HepG2 (cell line): ENCODE results near the gene KLF16. TPM values are rescaled to one million over a fixed set of nuclear protein-coding genes. Genes with fewer than 3 reads are reported as not detected.

Experiments used
- ATAC-seq: fragments of 200-7000 bp; cut with Tn5 transposase; 3 replicates; pipeline ENCODE4 v1.9.1; 2020; ENCODE audit warnings: mild to moderate bottlenecking, moderate library complexity
- BruUV-seq: library from RNA; stranded (reverse); fragments of 400-500 nt; replicated peaks from 2 replicates; lab custom pipeline; 2021; lab: Mats Ljungman, UMichigan
- CTCF ChIA-PET: fragments of 300-600 bp; formaldehyde crosslinking; extraction: SDS; loops from one replicate; lab custom pipeline; 2021; ENCODE audit warnings: low total read pairs, inconsistent platforms, low intra/inter-chr PET ratio; lab: Yijun Ruan, JAX
- POLR2A ChIA-PET: fragments of 350-600 bp; sonication (Branson Sonifier 250); formaldehyde crosslinking; loops from one replicate; lab custom pipeline; 2020; ENCODE audit warnings: antibody characterized with exemption, inconsistent platforms; lab: Yijun Ruan, JAX
- DNase-seq: peaks from one replicate; pipeline ENCODE4 v3.0.0-alpha.2; 2015; ENCODE audit warnings: low spot score
- FAIRE-seq: peaks from 3 replicates; lab custom pipeline; 2011; peaks lifted over from hg19 to GRCh38; lab: Jason Lieb, UNC
- H2AFZ ChIP-seq: one replicate; pipeline ENCODE4 v1.6.1; 2011; ENCODE audit warnings: low read length, inconsistent platforms
- H3K27ac ChIP-seq: fragments of 300-600 bp; 3 replicates; pipeline ENCODE4 v1.8.0; 2011; ENCODE audit warnings: mixed run types, mild to moderate bottlenecking, mixed read lengths, low read length, inconsistent platforms; ENCODE audit not compliant: insufficient read depth; ENCODE audit errors: extremely low read length
- H3K27me3 ChIP-seq, 2 experiments: fragments of 200-600 bp in 1 of 2; 2 replicates in 1 of 2; 3 replicates in 1 of 2; pipeline versions ENCODE4 v1.6.0 to v1.8.0; 2011; ENCODE audit warnings: low read length in 2 of 2, mild to moderate bottlenecking in 2 of 2, moderate library complexity in 2 of 2, inconsistent platforms in 1 of 2; ENCODE audit not compliant: insufficient read depth in 2 of 2, control insufficient read depth in 1 of 2
- H3K36me3 ChIP-seq, 2 experiments: fragments of 200-600 bp in 1 of 2; replicated peaks in 1 of 2; 2 replicates in 1 of 2; 3 replicates in 1 of 2; pipeline versions ENCODE4 v1.5.1 to v1.8.0; 2011; ENCODE audit warnings: low read length in 2 of 2, inconsistent platforms in 1 of 2; ENCODE audit not compliant: insufficient read depth in 2 of 2, control insufficient read depth in 1 of 2
- H3K4me1 ChIP-seq: 2 replicates; pipeline ENCODE4 v1.5.1; 2012; ENCODE audit warnings: low read length, inconsistent platforms; ENCODE audit not compliant: insufficient read depth
- H3K4me2 ChIP-seq: 2 replicates; pipeline ENCODE4 v1.6.0; 2011; ENCODE audit warnings: low read depth, low read length, inconsistent platforms
- H3K4me3 ChIP-seq, 3 experiments: fragments of 200-600 bp in 1 of 3; sonication (generic), shearing (Covaris generic) in 1 of 3; replicated peaks in 1 of 3; 2 replicates each; pipeline ENCODE4 v1.5.1; 2011 to 2016; ENCODE audit warnings: low read length in 3 of 3, inconsistent platforms in 2 of 3, low read depth in 2 of 3, mild to moderate bottlenecking in 2 of 3, control low read depth in 1 of 3, mixed read lengths in 1 of 3; ENCODE audit not compliant: insufficient read depth in 1 of 3
- H3K79me2 ChIP-seq: one replicate; pipeline ENCODE4 v1.6.1; 2011; ENCODE audit warnings: low read length, inconsistent platforms; ENCODE audit not compliant: insufficient read depth
- H3K9ac ChIP-seq: 2 replicates; pipeline ENCODE4 v1.6.0; 2011; ENCODE audit warnings: mild to moderate bottlenecking, low read depth, low read length, inconsistent platforms; ENCODE audit not compliant: insufficient read depth
- H3K9me3 ChIP-seq: 2 replicates; pipeline ENCODE4 v1.5.1; 2012; ENCODE audit warnings: mild to moderate bottlenecking, low read length
- H4K20me1 ChIP-seq: 2 replicates; pipeline ENCODE4 v1.6.0; 2011; ENCODE audit warnings: inconsistent platforms, mild to moderate bottlenecking, low read length, moderate library complexity; ENCODE audit not compliant: insufficient read depth
- AHR ChIP-seq: IDR thresholded peaks from 2 replicates; pipeline ENCODE4 v1.6.1; 2018; ENCODE audit warnings: missing genetic modification reagents, missing compliant biosample characterization
- CREB1 ChIP-seq, 2 experiments: fragments of 450-650 bp in 1 of 2; IDR thresholded peaks; 2 replicates each; pipeline ENCODE4 v1.6.1; 2016 to 2017; ENCODE audit warnings: control low read depth in 1 of 2, mild to moderate bottlenecking in 1 of 2, missing compliant biosample characterization in 1 of 2, missing genetic modification characterization in 1 of 2
- ESRRA ChIP-seq: sonication (generic); formaldehyde crosslinking; IDR thresholded peaks from 2 replicates; pipeline ENCODE4 v1.5.1; 2020; ENCODE audit warnings: mild to moderate bottlenecking, low read depth, missing genetic modification reagents
- FOSL1 ChIP-seq: sonication (generic); formaldehyde crosslinking; IDR thresholded peaks from 2 replicates; pipeline ENCODE4 v1.9.0; 2021; ENCODE audit warnings: missing genetic modification reagents, borderline replicate concordance
- HMGA1 ChIP-seq: sonication (generic); formaldehyde crosslinking; conservative IDR thresholded peaks from 2 replicates; pipeline ENCODE4 v1.4.0; 2020; ENCODE audit warnings: missing genetic modification reagents
- HNRNPLL ChIP-seq: fragments of 200-400 bp; formaldehyde crosslinking; IDR thresholded peaks from 2 replicates; pipeline ENCODE4 v1.6.1; 2017; ENCODE audit warnings: mild to moderate bottlenecking, low read depth, low read length; ENCODE audit not compliant: poor library complexity, severe bottlenecking
- MAFF ChIP-seq: IDR thresholded peaks from 2 replicates; pipeline ENCODE4 v1.6.1; 2011; ENCODE audit warnings: low read depth, low read length, improper control_type of control experiment
- PRDM10 ChIP-seq: sonication (generic); formaldehyde crosslinking; IDR thresholded peaks from 2 replicates; pipeline ENCODE4 v1.4.0; 2020; ENCODE audit warnings: low read depth, missing genetic modification reagents
- SALL2 ChIP-seq: sonication (generic); formaldehyde crosslinking; IDR thresholded peaks from 2 replicates; pipeline ENCODE4 v1.8.1; 2023; ENCODE audit warnings: mild to moderate bottlenecking, missing genetic modification reagents, inconsistent platforms
- TCF7L2 ChIP-seq: IDR thresholded peaks from 2 replicates; pipeline ENCODE4 v1.6.1; 2011; ENCODE audit warnings: mild to moderate bottlenecking, low read depth, low read length, moderate library complexity
- TGIF2 ChIP-seq: IDR thresholded peaks from 2 replicates; pipeline ENCODE4 v1.6.1; 2016; ENCODE audit warnings: control low read depth, missing compliant biosample characterization
- WIZ ChIP-seq: sonication (generic); formaldehyde crosslinking; IDR thresholded peaks from 2 replicates; pipeline ENCODE4 v1.5.1; 2020; ENCODE audit warnings: mild to moderate bottlenecking, missing genetic modification reagents
- ZC3H13 ChIP-seq: sonication (generic); formaldehyde crosslinking; IDR thresholded peaks from 2 replicates; pipeline ENCODE4 v1.8.1; 2023; ENCODE audit warnings: mild to moderate bottlenecking, missing genetic modification reagents, moderate library complexity
- ZNF207 ChIP-seq: fragments of 450-650 bp; IDR thresholded peaks from 2 replicates; pipeline ENCODE4 v1.6.1; 2016; ENCODE audit warnings: antibody characterized with exemption, borderline replicate concordance
- ZNF34 ChIP-seq: sonication (generic); formaldehyde crosslinking; IDR thresholded peaks from 2 replicates; pipeline ENCODE4 v1.4.0; 2020; ENCODE audit warnings: mild to moderate bottlenecking, missing genetic modification reagents, borderline replicate concordance
- ZNF569 ChIP-seq: sonication (generic); formaldehyde crosslinking; IDR thresholded peaks from 2 replicates; pipeline ENCODE4 v1.5.0; 2020; ENCODE audit warnings: mild to moderate bottlenecking, missing genetic modification reagents, moderate library complexity, borderline replicate concordance
- ZNF576 ChIP-seq: sonication (generic); formaldehyde crosslinking; IDR thresholded peaks from 2 replicates; pipeline ENCODE4 v1.4.0; 2020; ENCODE audit warnings: mild to moderate bottlenecking, missing genetic modification reagents
- ZNF597 ChIP-seq: sonication (generic); formaldehyde crosslinking; IDR thresholded peaks from 2 replicates; pipeline ENCODE4 v1.5.0; 2020; ENCODE audit warnings: missing genetic modification reagents
- WGBS: methylation state at CpG from one replicate; pipeline ENCODE4 v1.1.6; 2017; ENCODE audit warnings: low lambda C conversion rate; 5-methylcytosine and 5-hydroxymethylcytosine counted together
- in situ Hi-C: cut with HindIII; loops from 2 replicates; pipeline ENCODE4 v1.10.0; 2017; ENCODE audit warnings: low pct_unique_long_range_greater_than_20kb; ENCODE audit not compliant: extremely low pct_ligation_motif_present
- intact Hi-C: fragments of 100-400 bp; cut with micrococcal nuclease; formaldehyde crosslinking; loops from one replicate; pipeline ENCODE4 v1.10.0; 2022; ENCODE audit not compliant: unreplicated experiment
- polyA plus RNA-seq, 8 experiments: library from polyadenylated mRNA; depleted of rRNA in 3 of 8; stranded (reverse) in 7 of 8; unstranded in 1 of 8; fragments of >200 nt; fragmentation: Illumina TruSeq in 4 of 8; extraction: Trizol in 4 of 8; gene quantifications; 2 replicates each; pipeline versions ENCODE4 v1.2.1 to v1.2.3, GENCODE V29; 2011 to 2016; ENCODE audit warnings: low read depth in 4 of 8, missing spikeins in 1 of 8, mixed read lengths in 1 of 8; ENCODE audit not compliant: insufficient read depth in 1 of 8
- total RNA-seq, 5 experiments: library from RNA; depleted of rRNA; stranded (reverse); fragments of >200 nt; fragmentation: Illumina TruSeq; extraction: Trizol; gene quantifications; 2 replicates each; pipeline ENCODE4 v1.2.3, GENCODE V29; 2016; ENCODE audit warnings: low read depth in 1 of 5

The KLF16 gene
- total and polyA plus RNA-seq, 2 of the 13 experiments (the other 11 are each of a cell fraction or from before 2014, with no cell fraction given) = 3.5 to 6.7 TPM

GRCh38 chr19:1882089-1882785, 18.9 kb upstream of the KLF16 start:
- DNase-seq = no peak

More at GRCh38 chr19:1882089-1882785, 18.9 kb upstream of the KLF16 start:
- H3K4me1 ChIP-seq = peaks cover 34% of the 10 kb centered on the region
- no peaks in the 10 kb centered on the region for H3K9me3 ChIP-seq
- ATAC-seq (no peak), FAIRE-seq (no peak)
- H3K4me2 ChIP-seq = no peak overlapping the region
- H3K9ac ChIP-seq = peak overlapping the region; percentile 90; the same call in 1 of the 2 replicates
- H3K36me3 ChIP-seq = peaks cover 0 to 3% of the 10 kb centered on the region in 2 experiments; a peak in 1 of 5 replicates
- POLR2A ChIA-PET = no interaction called here
- no peak for TF ChIP-seq TCF7L2
- TF ChIP-seq FOSL1 (CRISPR knock-in tag) = no peak
- no peak for TF ChIP-seq MAFF
- TF ChIP-seq PRDM10 (CRISPR knock-in tag) = no peak
- TF ChIP-seq TGIF2 (CRISPR knock-in tag) = no peak
- TF ChIP-seq ZNF597 = no peak
- TF ChIP-seq CREB1 (IDR thresholded peaks at IDR 0.05) = no peak
- no peak for TF ChIP-seq CREB1 (CRISPR knock-in tag; IDR thresholded peaks at IDR 0.05)
- TF ChIP-seq SALL2 = no peak
- no peak for TF ChIP-seq ZNF34 (CRISPR knock-in tag)
- TF ChIP-seq HNRNPLL = no peak
- no peak for TF ChIP-seq HMGA1 (CRISPR knock-in tag)
- TF ChIP-seq ZNF569 (CRISPR knock-in tag) = no peak
- no peak for TF ChIP-seq ESRRA (CRISPR knock-in tag)
- TF ChIP-seq AHR (CRISPR knock-in tag) = no peak
- no peak for TF ChIP-seq ZC3H13 (CRISPR knock-in tag)
- no peak for TF ChIP-seq ZNF576 (CRISPR knock-in tag)
- TF ChIP-seq ZNF207 = no peak
- TF ChIP-seq WIZ (CRISPR knock-in tag) = no peak
- no peak overlapping the region for H3K4me3 ChIP-seq
- H3K27me3 ChIP-seq = no peaks in the 10 kb centered on the region
- in situ Hi-C loops (no loop called here), intact Hi-C loops (loop anchor here (1.0 kb wide), 1 partner anchor 15 kb away; no protein-coding TSS in a partner anchor)
- CTCF ChIA-PET = no interaction called here
- no TSS peak for BruUV-seq
- H3K27ac ChIP-seq = no peak overlapping the region
- no peak overlapping the region for H2AFZ ChIP-seq
- peaks cover 16% of the 10 kb centered on the region for H4K20me1 ChIP-seq
- H3K79me2 ChIP-seq = peaks cover 32% of the 10 kb centered on the region
- WGBS = 92% methylated on average over 30 of the region's 31 CpGs
